GM23338 (cell line): ENCODE measurements around the gene KCTD8. TPM values are rescaled to one million over a fixed set of nuclear protein-coding genes. Genes with fewer than 3 reads are reported as not detected.

Experiments used
- ATAC-seq: fragments of 200-7000 bp; cut with Tn5 transposase; 3 replicates; pipeline ENCODE4 v1.9.1; 2020
- DNase-seq: peaks from one replicate; pipeline ENCODE4 v3.0.0-alpha.2; 2015; ENCODE audit warnings: low spot score
- H2AFZ ChIP-seq: fragments of 200-600 bp; sonication (generic); 2 replicates; pipeline ENCODE4 v1.8.0; 2016; ENCODE audit warnings: antibody characterized with exemption, mild to moderate bottlenecking, moderate library complexity
- H3F3A ChIP-seq: fragments of 200-600 bp; sonication (generic); replicated peaks from 2 replicates; pipeline ENCODE4 v1.8.0; 2017; ENCODE audit warnings: antibody characterized with exemption, mixed run types, low read depth
- H3K27ac ChIP-seq: fragments of 200-600 bp; sonication (generic); 2 replicates; pipeline ENCODE4 v1.6.1; 2016; ENCODE audit warnings: low read depth
- H3K27me3 ChIP-seq: fragments of 200-600 bp; sonication (generic); 2 replicates; pipeline ENCODE4 v1.8.0; 2016; ENCODE audit warnings: mild to moderate bottlenecking, mixed run types, moderate library complexity; ENCODE audit not compliant: insufficient read depth
- H3K36me3 ChIP-seq: fragments of 200-600 bp; sonication (generic); 2 replicates; pipeline ENCODE4 v1.8.0; 2016; ENCODE audit warnings: mild to moderate bottlenecking; ENCODE audit not compliant: insufficient read depth
- H3K4me1 ChIP-seq: fragments of 200-600 bp; sonication (generic); 2 replicates; pipeline ENCODE4 v1.8.0; 2016; ENCODE audit warnings: mild to moderate bottlenecking, moderate library complexity; ENCODE audit not compliant: insufficient read depth
- H3K4me2 ChIP-seq: fragments of 200-600 bp; sonication (generic); 2 replicates; pipeline ENCODE4 v1.7.1; 2017; ENCODE audit warnings: mixed run types
- H3K4me3 ChIP-seq: fragments of 200-600 bp; sonication (generic); 2 replicates; pipeline ENCODE4 v1.6.1; 2016; ENCODE audit warnings: mixed run types
- H3K79me2 ChIP-seq: fragments of 200-600 bp; sonication (generic); replicated peaks from 2 replicates; pipeline ENCODE4 v1.8.0; 2017; ENCODE audit warnings: mild to moderate bottlenecking; ENCODE audit not compliant: insufficient read depth
- H3K9me2 ChIP-seq: fragments of 200-600 bp; sonication (generic); 2 replicates; pipeline ENCODE4 v1.8.0; 2017; ENCODE audit not compliant: insufficient read depth
- H4K20me1 ChIP-seq: fragments of 200-600 bp; sonication (generic); replicated peaks from 2 replicates; pipeline ENCODE4 v1.8.0; 2017; ENCODE audit warnings: mild to moderate bottlenecking; ENCODE audit not compliant: insufficient read depth
- H3K27ac Mint-ChIP-seq: 2 replicates; pipeline ENCODE4 v1.8.0; 2020; ENCODE audit warnings: inconsistent platforms, mild to moderate bottlenecking, moderate library complexity, mixed read lengths
- H3K27me3 Mint-ChIP-seq: 3 replicates; pipeline ENCODE4 v1.8.0; 2022; ENCODE audit warnings: low read depth, mild to moderate bottlenecking, moderate library complexity, mixed read lengths, inconsistent platforms; ENCODE audit not compliant: insufficient read depth, poor library complexity
- H3K36me3 Mint-ChIP-seq: 3 replicates; pipeline ENCODE4 v1.8.0; 2021; ENCODE audit warnings: low read depth, mild to moderate bottlenecking, inconsistent platforms, moderate library complexity, mixed read lengths
- H3K4me1 Mint-ChIP-seq: 3 replicates; pipeline ENCODE4 v1.8.0; 2020; ENCODE audit warnings: mild to moderate bottlenecking, inconsistent platforms, mixed read lengths
- H3K4me3 Mint-ChIP-seq: 3 replicates; pipeline ENCODE4 v1.8.0; 2021; ENCODE audit warnings: moderate library complexity, mild to moderate bottlenecking, inconsistent platforms, mixed read lengths
- H3K9me3 Mint-ChIP-seq: 3 replicates; pipeline ENCODE4 v1.8.0; 2020; ENCODE audit warnings: moderate library complexity, mild to moderate bottlenecking, inconsistent platforms, mixed read lengths
- CREB1 ChIP-seq: fragments of 250-450 bp; sonication (Bioruptor Pico); IDR thresholded peaks from 2 replicates; pipeline ENCODE4 v1.5.0; 2020; ENCODE audit warnings: low read depth, mild to moderate bottlenecking, moderate library complexity
- CTCF ChIP-seq, 2 experiments: fragments of 200-600 bp in 1 of 2; sonication (generic) in 1 of 2; conservative IDR thresholded peaks; 2 replicates each; pipeline versions ENCODE4 v1.5.1 to v1.6.1; 2016 to 2017; ENCODE audit warnings: antibody characterized with exemption in 2 of 2, low read depth in 2 of 2, mild to moderate bottlenecking in 2 of 2, moderate library complexity in 1 of 2
- ETS1 ChIP-seq: IDR thresholded peaks from 2 replicates; pipeline ENCODE4 v1.6.1; 2016; ENCODE audit warnings: antibody characterized with exemption
- EZH2 ChIP-seq: fragments of 200-600 bp; sonication (generic); IDR thresholded peaks from one replicate; pipeline ENCODE4 v1.8.0; 2017; ENCODE audit warnings: antibody characterized with exemption, mild to moderate bottlenecking, low read depth; ENCODE audit not compliant: unreplicated experiment
- JUNB ChIP-seq: IDR thresholded peaks from one replicate; pipeline ENCODE4 v1.6.1; 2016; ENCODE audit warnings: antibody characterized with exemption; ENCODE audit not compliant: unreplicated experiment
- POLR2AphosphoS5 ChIP-seq: IDR thresholded peaks from 2 replicates; pipeline ENCODE4 v1.6.1; 2016; ENCODE audit warnings: antibody characterized with exemption, low read depth
- REST ChIP-seq: IDR thresholded peaks from one replicate; pipeline ENCODE4 v1.6.1; 2018; ENCODE audit warnings: antibody characterized with exemption; ENCODE audit not compliant: unreplicated experiment
- ZNF114 ChIP-seq: fragments of 250-450 bp; sonication (Bioruptor Pico); IDR thresholded peaks from 2 replicates; pipeline ENCODE4 v1.5.0; 2020; ENCODE audit warnings: mild to moderate bottlenecking, moderate library complexity
- ZNF331 ChIP-seq: fragments of 250-450 bp; sonication (Bioruptor Pico); IDR thresholded peaks from 2 replicates; pipeline ENCODE4 v1.5.0; 2020; ENCODE audit warnings: low read depth, mild to moderate bottlenecking, moderate library complexity
- ZNF462 ChIP-seq: fragments of 250-450 bp; sonication (Bioruptor Pico); IDR thresholded peaks from 2 replicates; pipeline ENCODE4 v1.5.0; 2020; ENCODE audit warnings: mild to moderate bottlenecking, moderate library complexity
- polyA plus RNA-seq: library from polyadenylated mRNA; unstranded; fragments of >200 nt; fragmentation: Nextera tagmentation; extraction: Ambion mirVana; gene quantifications from 2 replicates; pipeline ENCODE4 v1.2.1, GENCODE V29; 2016
- total RNA-seq: library from RNA; depleted of rRNA; stranded (reverse); fragments of >200 nt; shearing (Covaris generic); gene quantifications from 2 replicates; pipeline ENCODE4 v1.2.3, GENCODE V29; 2014

The KCTD8 gene
- total and polyA plus RNA-seq, 2 experiments from 2014 or later, result 2.8 to 5.0 TPM

- Mint-ChIP-seq H3K4me3 (no peak overlapping the region), H3K36me3 (no peaks in the 10 kb centered on the region; the same call in 2 of the 3 replicates), H3K27me3 (no peaks in the 10 kb centered on the region), H3K9me3 (no peaks in the 10 kb centered on the region), H3K27ac (no peak overlapping the region), H3K4me1 (no peaks in the 10 kb centered on the region)
- H3K36me3 ChIP-seq, result no peaks in the 10 kb centered on the region
- TF ChIP-seq ZNF331 (CRISPR knock-in tag), result no peak
- TF ChIP-seq POLR2AphosphoS5, result no peak
- TF ChIP-seq CTCF (conservative IDR thresholded peaks at IDR 0.05; ENCODE audit: low read depth in 2 of 2), result no peak
- no peak for TF ChIP-seq CREB1 (CRISPR knock-in tag)
- no peak for TF ChIP-seq ETS1
- TF ChIP-seq JUNB, result no peak
- no peak for TF ChIP-seq EZH2
- no peak for TF ChIP-seq REST
- no peak for TF ChIP-seq ZNF462 (CRISPR knock-in tag)
- no peak for TF ChIP-seq ZNF114
- DNase-seq (no peak), ATAC-seq (no peak)
- no peaks in the 10 kb centered on the region for H3K27me3 ChIP-seq
- H4K20me1 ChIP-seq, result no peaks in the 10 kb centered on the region
- no peaks in the 10 kb centered on the region for H3F3A ChIP-seq
- no peak overlapping the region for H3K4me3 ChIP-seq
- H2AFZ ChIP-seq, result peak overlapping the region; percentile 2; the same call in 1 of the 2 replicates
- no peak overlapping the region for H3K27ac ChIP-seq
- no peaks in the 10 kb centered on the region for H3K4me1 ChIP-seq
- H3K9me2 ChIP-seq, result peaks cover 2% of the 10 kb centered on the region; the same call in 1 of the 2 replicates
- H3K4me2 ChIP-seq, result no peak overlapping the region
- H3K79me2 ChIP-seq, result no peaks in the 10 kb centered on the region
Observed at GRCh38 chr4:44157611-44158277, 290.9 kb downstream of the KCTD8 start.
